ENCODE measurements around the gene CD27. TPM values are rescaled to one million over a fixed set of nuclear protein-coding genes. Genes with fewer than 3 reads are reported as not detected.

The CD27 gene
- total RNA-seq, 3 donors from 2014 or later, result 1.8 to 5.3 (median 3.9) TPM

- Histone ChIP-seq H3K4me1 (ENCODE audit: low read depth) (no peaks in the 10 kb centered on the region), H3K4me3 (no peak overlapping the region), H3K36me3 (ENCODE audit: low read depth) (no peaks in the 10 kb centered on the region), H3K9me3 (no peaks in the 10 kb centered on the region)
- intact Hi-C loops (cut with DNase I, micrococcal nuclease), result no loop called here
- DNase-seq (no peak), ATAC-seq (no peak)
- no peak for TF ChIP-seq CTCF (IDR thresholded peaks at IDR 0.05)
Observed at GRCh38 chr12:6407236-6407954, 37.4 kb upstream of the CD27 start.

- Histone ChIP-seq H3K36me3 (ENCODE audit: low read depth) (no peaks in the 10 kb centered on the region), H3K4me1 (ENCODE audit: low read depth) (peaks cover 5% of the 10 kb centered on the region), H3K4me3 (no peak overlapping the region), H3K9me3 (no peaks in the 10 kb centered on the region)
- no peak for TF ChIP-seq CTCF (IDR thresholded peaks at IDR 0.05)
- ATAC-seq (peak; percentile 20), DNase-seq (no peak)
- intact Hi-C loops (cut with DNase I, micrococcal nuclease), result no loop called here
Observed at GRCh38 chr12:6416596-6416995, 28.2 kb upstream of the CD27 start.

GRCh38 chr12:6418796-6419195 is 26.0 kb upstream of the CD27 start:
- Histone ChIP-seq H3K4me3 (no peak overlapping the region), H3K4me1 (ENCODE audit: low read depth) (peaks cover 11% of the 10 kb centered on the region), H3K9me3 (no peaks in the 10 kb centered on the region), H3K36me3 (ENCODE audit: low read depth) (no peaks in the 10 kb centered on the region)
- TF ChIP-seq CTCF (IDR thresholded peaks at IDR 0.05), result no peak
- ATAC-seq, result no peak
- intact Hi-C loops (cut with DNase I, micrococcal nuclease), result no loop called here
- DNase-seq, result no peak

- TF ChIP-seq CTCF (IDR thresholded peaks at IDR 0.05), result no peak
- ATAC-seq (no peak), DNase-seq (no peak)
- Histone ChIP-seq H3K36me3 (ENCODE audit: low read depth) (no peaks in the 10 kb centered on the region), H3K9me3 (no peaks in the 10 kb centered on the region), H3K4me1 (ENCODE audit: low read depth) (peaks cover 11% of the 10 kb centered on the region), H3K4me3 (no peak overlapping the region)
- intact Hi-C loops (cut with DNase I, micrococcal nuclease), result loop anchor here in 1 of 2 donors (5.0 kb wide), 1 partner anchor 117 kb away; no protein-coding TSS in a partner anchor
Observed at GRCh38 chr12:6420364-6420763, 24.4 kb upstream of the CD27 start.

- Histone ChIP-seq H3K36me3 (ENCODE audit: low read depth) (no peaks in the 10 kb centered on the region), H3K4me1 (ENCODE audit: low read depth) (peaks cover 11% of the 10 kb centered on the region), H3K9me3 (no peaks in the 10 kb centered on the region), H3K4me3 (no peak overlapping the region)
- DNase-seq, result peak; percentile 79 to 87 (median 81)
- intact Hi-C loops (cut with DNase I, micrococcal nuclease), result loop anchor here in 1 of 2 donors (5.0 kb wide), 1 partner anchor 114 kb away; no protein-coding TSS in a partner anchor
- peak; percentile 76 for TF ChIP-seq CTCF (IDR thresholded peaks at IDR 0.05)
- ATAC-seq, result peak; percentile 98
Observed at GRCh38 chr12:6423267-6424007, 21.3 kb upstream of the CD27 start.

Measured in mucosa of descending colon (tissue), 3 donors.